HG03558 (cell line): ENCODE results near the gene NR2F1.
A peak's percentile ranks its signal among the peaks of the same experiment; 100 is the strongest.

Experiments
- ATAC-seq: cut with Tn5 transposase; IDR thresholded peaks from one replicate; pipeline ENCODE4 v1.9.1; 2021; ENCODE audit warnings: moderate number of reproducible peaks; ENCODE audit not compliant: unreplicated experiment; ENCODE audit errors: extremely low read depth

The NR2F1 gene

GRCh38 chr5:93622240-93622885 lies 39.3 kb downstream of the NR2F1 start:
- ATAC-seq: no peak

- no peak for ATAC-seq
Observed at GRCh38 chr5:93623153-93623552, 40.1 kb downstream of the NR2F1 start.

- ATAC-seq: no peak
Observed at GRCh38 chr5:93626801-93627200, 43.8 kb downstream of the NR2F1 start.

GRCh38 chr5:93632327-93632726 lies 49.3 kb downstream of the NR2F1 start:
- no peak for ATAC-seq

- ATAC-seq: peak; percentile 63
Observed at GRCh38 chr5:93635991-93636390, 53.0 kb downstream of the NR2F1 start.

- no peak for ATAC-seq
Observed at GRCh38 chr5:93636837-93637236, 53.8 kb downstream of the NR2F1 start.

GRCh38 chr5:93637697-93638096 lies 54.7 kb downstream of the NR2F1 start:
- ATAC-seq: no peak

GRCh38 chr5:93642526-93642925 lies 59.5 kb downstream of the NR2F1 start:
- no peak for ATAC-seq
